Fibroblast of mammary gland (primary cell): ENCODE results near the gene LCT.
"Not testable (repeated sequence)": the region's sequence is repeated elsewhere in the genome, so short reads cannot be mapped to it uniquely, and the experiment has no call there.

Experiments
- DNase-seq: peaks from one replicate; pipeline ENCODE4 v3.0.0-alpha.2; 2010; ENCODE audit warnings: low read depth
- H3K4me3 ChIP-seq: 2 replicates; pipeline ENCODE4 v1.5.1; 2011; ENCODE audit warnings: low read depth, mild to moderate bottlenecking, low read length, moderate library complexity; ENCODE audit not compliant: control insufficient read depth
- TF ChIP-seq, protein P1 (sequence below): conservative IDR thresholded peaks from 2 replicates; pipeline ENCODE4 v1.5.1; 2011; ENCODE audit warnings: low read depth, low read length, inconsistent platforms; ENCODE audit not compliant: control insufficient read depth, insufficient read depth

LCT gene

DNA sequence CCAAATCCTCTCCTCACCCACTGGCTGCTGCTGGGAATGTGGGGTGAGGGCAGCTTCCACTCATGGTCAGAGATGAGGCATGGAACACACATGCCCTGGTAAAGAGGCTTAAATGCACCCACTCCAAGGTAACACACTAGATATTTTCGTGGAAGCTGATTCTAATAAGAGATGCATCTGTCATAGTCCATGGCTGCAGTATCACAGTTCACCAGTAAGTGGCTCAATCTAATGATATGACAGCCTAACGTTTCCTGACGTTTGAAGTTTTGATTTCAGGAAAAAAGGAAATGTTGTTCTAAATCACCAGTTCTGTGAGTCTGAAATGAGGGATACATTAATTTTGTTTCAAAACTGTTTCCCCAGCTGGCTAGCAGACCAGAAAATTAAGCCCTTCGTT is 38.2 kb downstream of the LCT start:
- H3K4me3 ChIP-seq, result no peak overlapping the region
- DNase-seq, result peak; percentile 14
- TF ChIP-seq, protein P1, sequence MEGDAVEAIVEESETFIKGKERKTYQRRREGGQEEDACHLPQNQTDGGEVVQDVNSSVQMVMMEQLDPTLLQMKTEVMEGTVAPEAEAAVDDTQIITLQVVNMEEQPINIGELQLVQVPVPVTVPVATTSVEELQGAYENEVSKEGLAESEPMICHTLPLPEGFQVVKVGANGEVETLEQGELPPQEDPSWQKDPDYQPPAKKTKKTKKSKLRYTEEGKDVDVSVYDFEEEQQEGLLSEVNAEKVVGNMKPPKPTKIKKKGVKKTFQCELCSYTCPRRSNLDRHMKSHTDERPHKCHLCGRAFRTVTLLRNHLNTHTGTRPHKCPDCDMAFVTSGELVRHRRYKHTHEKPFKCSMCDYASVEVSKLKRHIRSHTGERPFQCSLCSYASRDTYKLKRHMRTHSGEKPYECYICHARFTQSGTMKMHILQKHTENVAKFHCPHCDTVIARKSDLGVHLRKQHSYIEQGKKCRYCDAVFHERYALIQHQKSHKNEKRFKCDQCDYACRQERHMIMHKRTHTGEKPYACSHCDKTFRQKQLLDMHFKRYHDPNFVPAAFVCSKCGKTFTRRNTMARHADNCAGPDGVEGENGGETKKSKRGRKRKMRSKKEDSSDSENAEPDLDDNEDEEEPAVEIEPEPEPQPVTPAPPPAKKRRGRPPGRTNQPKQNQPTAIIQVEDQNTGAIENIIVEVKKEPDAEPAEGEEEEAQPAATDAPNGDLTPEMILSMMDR, result peak; percentile 28

DNA sequence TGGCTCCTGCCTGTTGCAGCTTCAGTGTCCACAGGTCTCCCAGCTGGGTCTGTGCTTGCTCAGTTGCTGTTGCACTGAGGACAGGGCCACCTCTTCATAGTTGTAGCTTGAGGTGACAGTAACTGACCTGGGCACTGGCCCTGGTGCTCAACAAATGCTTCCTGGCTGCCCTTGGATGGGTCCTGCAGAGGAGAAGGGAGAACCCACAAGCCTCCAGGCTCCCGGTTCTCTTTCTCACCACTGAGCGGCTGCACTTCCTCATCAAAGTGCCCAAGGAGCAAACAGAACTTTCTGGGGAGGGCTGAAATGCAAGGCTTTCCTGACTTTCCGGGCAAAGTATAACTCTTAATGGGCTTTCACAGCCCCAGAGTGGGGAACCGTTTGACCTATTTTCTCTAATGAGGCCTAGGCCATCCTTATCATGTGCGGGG is 38.7 kb downstream of the LCT start:
- TF ChIP-seq, protein P1, result no peak
- DNase-seq, result no peak
- H3K4me3 ChIP-seq, result no peak overlapping the region

DNA sequence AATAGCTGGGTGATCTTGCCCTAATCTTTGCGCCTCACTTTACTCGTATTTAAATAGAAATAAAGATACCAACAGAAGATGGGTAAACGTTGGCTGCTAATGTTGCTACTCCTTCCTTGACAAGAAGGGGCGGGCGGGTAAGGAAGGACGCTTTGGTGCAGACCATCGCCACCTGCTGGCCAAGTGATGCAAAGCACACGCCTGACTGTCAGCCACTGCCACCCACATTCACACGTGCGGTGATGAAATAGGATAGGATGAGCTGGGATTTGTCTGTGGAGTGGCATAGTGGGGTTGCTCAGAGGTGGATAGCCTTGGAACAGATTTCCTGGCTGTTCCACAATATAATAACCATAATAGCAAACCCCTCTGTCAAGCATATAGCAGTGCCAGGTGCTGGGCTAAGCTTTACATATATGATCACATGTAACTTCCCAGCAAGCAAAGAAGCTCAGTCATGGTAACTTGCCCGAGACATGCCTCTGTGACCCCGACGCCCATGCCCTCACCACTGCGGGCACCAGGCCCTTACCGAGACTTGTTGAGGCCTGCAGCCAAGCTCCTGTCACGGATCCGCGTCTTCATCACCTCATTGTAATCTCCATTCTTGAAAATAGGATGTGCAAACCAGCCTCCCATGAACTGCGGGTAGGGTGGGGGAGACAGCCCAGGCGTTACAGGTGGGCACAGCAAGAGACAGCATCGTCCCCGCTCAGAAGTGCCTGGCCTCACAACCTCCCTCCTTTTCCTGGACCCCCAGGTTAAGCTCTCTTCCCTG is 39.3 kb downstream of the LCT start:
- TF ChIP-seq, protein P1, result peak; percentile 92
- no peak overlapping the region for H3K4me3 ChIP-seq
- peak; percentile 83 for DNase-seq

DNA sequence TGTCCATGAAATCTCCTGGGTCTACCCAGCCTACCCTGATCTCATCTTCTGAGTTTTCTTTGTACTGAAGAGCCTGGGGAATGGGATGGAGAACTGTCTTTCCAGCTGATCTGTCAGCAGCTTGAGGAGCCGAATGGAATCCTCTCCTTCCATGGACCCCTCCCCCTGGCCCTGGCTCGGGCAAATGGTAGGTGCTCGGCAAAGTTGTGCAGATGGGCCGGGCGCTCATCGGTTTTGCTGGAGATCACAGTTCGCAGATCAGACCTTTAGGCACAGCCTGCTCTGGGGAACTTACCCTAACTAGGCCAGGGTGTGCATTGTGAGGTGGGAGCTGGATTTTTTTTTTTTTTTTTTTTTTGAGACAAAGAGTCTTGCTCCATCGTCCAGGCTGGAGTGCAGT is 40.4 kb downstream of the LCT start:
- no peak overlapping the region for H3K4me3 ChIP-seq
- TF ChIP-seq, protein P1, result no peak
- DNase-seq, result no peak

DNA sequence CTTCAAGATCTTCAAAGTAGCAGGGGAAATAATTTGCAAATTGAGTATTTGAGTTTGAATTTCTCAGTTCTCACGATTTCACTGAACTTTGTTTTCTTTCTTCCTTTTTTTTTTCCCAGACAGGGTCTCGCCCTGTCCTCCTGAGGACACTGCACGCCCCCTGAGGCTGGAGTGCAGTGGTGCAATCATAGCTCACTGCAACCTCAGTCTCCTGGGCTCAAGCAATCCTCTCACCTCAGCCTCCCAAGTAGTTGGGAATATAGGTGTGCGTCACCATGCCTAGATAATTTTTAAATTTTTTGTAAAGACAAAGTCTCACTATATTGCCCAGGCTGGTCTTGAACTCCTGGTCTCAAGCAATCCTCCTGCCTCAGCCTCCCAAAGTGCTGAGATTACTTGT is 41.3 kb downstream of the LCT start:
- H3K4me3 ChIP-seq, result not testable (repeated sequence)

DNA sequence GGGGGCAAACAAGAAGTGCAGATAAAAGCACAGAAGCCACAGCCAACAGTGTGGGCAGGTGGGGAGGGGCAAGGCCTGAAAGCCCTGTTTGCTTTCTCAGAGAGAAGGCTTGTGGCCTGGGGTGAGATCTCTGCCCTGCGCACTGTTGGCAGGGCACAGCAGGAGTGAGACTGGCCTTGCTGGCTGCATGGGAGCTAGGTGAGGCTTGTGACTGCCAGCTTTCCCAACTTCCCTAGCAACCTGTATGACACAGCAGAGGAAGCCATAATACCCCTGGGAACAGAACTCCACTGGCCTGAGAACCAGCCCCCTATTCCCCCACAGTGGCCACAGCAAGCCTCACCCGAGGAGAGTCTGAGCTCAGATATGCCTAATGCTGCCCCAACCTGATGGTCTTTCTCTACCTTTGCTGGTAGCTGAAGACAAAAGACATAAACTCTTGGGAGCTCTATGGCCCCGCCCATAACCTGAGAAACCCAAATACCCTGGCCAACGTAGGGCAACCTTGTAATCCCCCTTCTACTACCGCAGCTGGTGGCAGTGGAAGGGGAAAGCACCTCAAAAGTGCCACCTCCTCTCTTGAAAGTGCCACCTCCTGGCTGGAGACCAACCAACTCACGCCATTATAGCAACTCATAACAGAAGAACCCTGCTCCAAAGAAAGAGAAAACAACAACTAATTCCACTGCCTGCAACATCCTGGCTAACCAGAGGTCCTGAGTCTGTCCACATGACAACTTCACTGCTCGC is 44.4 kb downstream of the LCT start:
- H3K4me3 ChIP-seq, result no peak overlapping the region
- no peak for DNase-seq
- TF ChIP-seq, protein P1, result no peak

More for the DNA sequence above, 41.3 kb downstream of the LCT start:
- not testable (repeated sequence) for DNase-seq
